Activated CD4-positive, CD25-positive, alpha-beta regulatory T cell (primary cell): ENCODE measurements around the gene HES1.

Experiments
- DNase-seq, 4 experiments: peaks; one replicate each; lab custom pipeline; 2025; lab: John Stamatoyannopoulos, UW

HES1 gene

DNA sequence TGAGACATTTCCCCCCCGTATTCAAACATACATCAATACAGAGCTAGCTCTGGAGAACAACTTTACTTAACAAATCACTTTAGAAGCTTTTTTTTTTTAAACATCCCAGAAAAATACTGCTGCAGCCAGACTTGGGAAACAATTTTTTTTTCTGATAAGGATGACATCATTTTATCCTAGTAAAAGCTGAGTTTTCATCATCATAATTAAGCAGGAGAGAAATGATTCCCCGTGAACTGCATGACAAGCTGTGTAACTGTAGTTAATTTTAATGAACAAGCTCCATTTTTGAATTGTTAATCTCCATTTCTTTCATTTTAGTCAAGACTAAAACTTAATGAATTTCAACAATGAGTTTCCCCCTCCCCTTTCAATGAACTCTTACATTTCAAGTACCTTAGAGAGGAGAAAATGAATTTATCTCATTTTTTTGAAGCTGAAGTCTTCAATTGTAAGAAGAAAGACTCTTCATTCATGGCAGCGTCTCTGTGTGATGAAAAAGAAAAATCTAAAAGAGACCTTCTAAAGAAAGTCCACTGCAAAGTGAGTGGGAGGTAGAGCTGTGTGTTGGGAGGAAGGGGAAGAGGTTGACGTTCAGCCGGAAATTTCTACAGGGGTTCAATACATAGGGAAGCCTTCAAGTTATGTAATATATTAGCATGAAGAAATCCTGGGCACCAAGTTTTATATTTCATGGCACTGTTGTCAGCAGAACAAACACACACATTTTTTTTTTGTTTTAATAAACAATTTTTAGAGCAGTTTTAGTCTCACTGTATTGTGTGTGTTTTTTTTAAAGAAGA, 31.7 kb downstream of the HES1 start:
- no peak for DNase-seq

- no peak for DNase-seq
Observed at GRCh38 chr3:194168994-194169393, 33.0 kb downstream of the HES1 start.

- DNase-seq: no peak
Observed at GRCh38 chr3:194169595-194169994, 33.6 kb downstream of the HES1 start.

GRCh38 chr3:194170793-194171192, 34.8 kb downstream of the HES1 start:
- no peak for DNase-seq

- no peak for DNase-seq
Observed at GRCh38 chr3:194174406-194174805, 38.5 kb downstream of the HES1 start.

DNA sequence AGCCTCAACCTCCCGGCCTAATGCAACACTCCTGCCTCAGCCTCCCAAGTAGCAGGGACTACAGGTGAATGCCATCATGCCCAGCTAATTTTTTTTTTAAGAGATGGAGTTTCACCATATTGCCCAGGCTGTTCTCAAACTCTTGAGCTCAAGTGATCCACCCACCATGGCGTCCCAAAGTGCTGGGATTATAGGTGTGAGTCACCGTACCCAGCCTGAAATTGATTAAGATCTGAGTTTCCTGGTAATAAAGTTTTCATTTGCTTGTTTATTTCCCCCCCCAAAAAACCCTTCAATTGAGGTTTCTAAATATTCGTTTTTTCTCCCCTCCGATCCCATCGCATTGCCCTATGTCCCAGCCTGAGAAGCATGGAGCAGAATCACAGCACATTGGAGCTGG, 39.0 kb downstream of the HES1 start:
- DNase-seq: no peak

- no peak for DNase-seq
Observed at GRCh38 chr3:194176274-194176991, 40.5 kb downstream of the HES1 start.

- DNase-seq: no peak
Observed at GRCh38 chr3:194177141-194177540, 41.2 kb downstream of the HES1 start.

DNA sequence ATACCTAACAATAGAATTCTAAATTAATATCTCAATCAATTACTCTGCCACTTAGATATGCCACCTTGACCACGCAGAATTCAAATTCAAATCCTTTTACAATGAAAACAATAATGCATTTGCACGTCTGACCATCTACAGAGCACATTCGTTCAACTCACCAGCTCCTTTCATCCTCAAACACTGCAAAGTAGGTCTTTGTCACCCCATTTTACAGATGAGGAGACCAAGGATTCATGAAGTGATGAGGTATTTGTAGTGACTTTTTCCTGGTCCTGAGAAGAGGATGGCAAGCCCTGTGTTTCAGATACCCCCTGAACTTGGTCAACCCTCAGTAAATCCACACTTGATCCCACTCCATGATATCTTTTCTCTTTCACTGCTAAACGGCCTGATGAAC, 42.2 kb downstream of the HES1 start:
- DNase-seq: no peak

DNA sequence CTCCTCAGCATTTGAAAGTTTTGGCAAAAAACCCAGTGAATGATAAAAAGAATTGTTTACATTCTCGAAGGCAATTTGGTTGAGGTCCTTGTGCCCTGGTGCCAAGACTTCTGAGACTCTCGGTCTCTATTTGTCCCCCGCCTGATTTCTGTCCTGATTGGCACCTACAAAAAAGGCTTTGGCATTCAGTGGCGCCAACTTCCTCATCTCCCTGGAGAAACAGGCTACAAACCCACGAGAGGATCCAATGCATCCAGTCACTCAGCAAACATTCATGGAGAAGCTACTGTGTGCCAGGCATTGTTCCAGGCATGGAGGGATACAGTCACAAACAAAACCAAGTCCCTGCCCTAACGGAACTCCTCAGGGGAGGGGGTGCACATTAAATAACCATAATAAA, 42.7 kb downstream of the HES1 start:
- no peak for DNase-seq

- no peak for DNase-seq
Observed at GRCh38 chr3:194180570-194180969, 44.6 kb downstream of the HES1 start.

GRCh38 chr3:194181612-194182529, 45.9 kb downstream of the HES1 start:
- DNase-seq: no peak

- no peak for DNase-seq
Observed at GRCh38 chr3:194183271-194183670, 47.3 kb downstream of the HES1 start.

DNA sequence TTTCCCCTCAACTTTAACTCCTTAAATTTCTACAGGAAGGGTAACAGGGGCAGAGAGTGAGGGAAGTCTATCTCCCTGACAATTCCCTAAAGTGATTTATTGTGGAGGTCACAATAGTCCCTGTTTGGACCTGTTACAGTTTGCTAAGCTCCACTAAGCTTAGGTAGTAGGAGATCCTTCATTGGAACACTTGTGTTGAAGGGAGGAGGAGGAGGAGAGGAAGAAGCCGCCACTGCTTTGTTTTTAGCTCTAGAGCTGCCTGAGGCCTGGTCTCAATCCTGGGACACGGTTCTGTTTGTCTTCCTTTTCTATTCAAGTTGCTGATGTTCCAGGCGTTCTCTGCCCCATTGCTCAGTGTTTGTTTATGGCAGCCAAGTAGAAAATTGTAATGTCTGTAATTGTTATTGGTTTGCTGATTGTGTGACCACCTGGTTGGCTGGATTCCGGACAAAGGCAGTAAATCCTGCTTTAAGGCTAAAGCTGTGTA, 48.4 kb downstream of the HES1 start:
- no peak for DNase-seq

- no peak for DNase-seq
Observed at GRCh38 chr3:194184801-194185200, 48.9 kb downstream of the HES1 start.

DNA sequence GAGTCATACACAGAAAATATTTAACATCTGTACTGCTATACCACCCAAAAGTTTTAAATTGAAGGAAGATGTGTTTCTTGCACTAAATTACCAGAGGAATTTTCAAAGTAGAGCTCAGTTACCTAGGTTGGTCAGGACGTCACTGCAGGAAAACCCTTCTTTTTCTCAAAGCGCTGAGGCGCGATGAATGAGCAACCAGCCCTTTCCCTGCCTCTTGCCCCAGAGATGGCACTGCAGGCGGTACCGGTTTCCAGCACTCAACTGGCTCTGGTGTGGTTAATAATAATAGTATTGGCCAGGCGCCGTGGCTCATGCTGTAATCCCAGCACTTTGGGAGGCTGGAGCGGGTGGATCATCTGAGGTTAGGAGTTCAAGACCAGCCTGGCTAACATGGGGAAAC, 49.3 kb downstream of the HES1 start:
- DNase-seq: no peak

- DNase-seq: no peak
Observed at GRCh38 chr3:194187233-194187944, 51.4 kb downstream of the HES1 start.
